Measurements from ENCODE around the gene FBLN5.
"Not testable (repeated sequence)": the region's sequence is repeated elsewhere in the genome, so short reads cannot be mapped to it uniquely, and the experiment has no call there.

Gene FBLN5

DNA sequence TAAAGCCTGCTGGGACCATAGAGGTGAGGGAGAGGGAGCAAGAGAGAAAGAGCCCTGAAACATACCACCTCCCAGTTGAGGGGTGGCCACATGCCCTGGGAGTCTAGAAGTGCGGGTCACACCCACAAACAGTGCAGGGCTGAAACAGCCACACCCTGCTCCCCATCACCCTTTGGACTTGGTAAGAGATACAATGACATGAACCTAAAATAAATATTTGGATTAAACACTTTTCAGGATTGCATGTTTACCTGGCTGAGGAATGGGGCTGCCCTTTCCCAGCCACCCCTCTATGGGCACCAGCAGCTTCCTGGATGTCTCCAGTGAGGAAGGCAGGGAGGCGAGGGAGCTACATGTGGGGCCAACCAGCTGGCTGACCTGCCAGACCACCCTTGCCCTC, 41.1 kb downstream of the FBLN5 start:
- no peak for DNase-seq (ENCODE audit: low spot score)

DNA sequence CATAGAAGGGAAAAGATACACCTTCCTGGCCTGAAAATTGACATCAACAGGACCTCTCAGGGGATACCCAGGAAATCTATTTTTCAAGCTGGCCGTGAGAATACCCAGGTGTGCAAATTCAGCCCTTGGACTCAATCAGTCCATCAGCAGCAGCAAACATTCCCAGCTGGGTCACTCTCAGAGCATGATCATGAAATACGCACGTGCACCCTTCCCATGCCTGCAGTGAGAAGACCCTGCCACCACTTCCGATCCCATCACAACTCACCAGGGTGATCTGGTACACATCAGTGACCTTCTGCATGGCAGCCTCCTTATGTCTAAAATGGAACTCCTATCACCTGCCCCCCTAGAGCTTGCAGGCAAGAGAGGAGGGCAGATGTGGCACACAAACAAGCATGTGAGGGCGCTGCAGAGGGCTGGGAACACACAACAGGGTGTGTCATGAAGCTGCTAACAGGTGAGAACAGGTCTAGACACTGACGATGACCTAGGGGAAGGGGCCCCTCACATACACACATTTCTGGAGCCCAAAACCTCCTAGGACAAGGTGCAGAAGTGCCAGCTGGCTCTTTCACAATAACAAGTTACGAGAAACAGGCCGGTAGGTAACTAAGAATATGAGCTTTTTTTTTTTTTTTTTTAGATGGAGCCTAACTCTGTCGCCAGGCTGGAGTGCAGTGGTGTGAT, 42.4 kb downstream of the FBLN5 start:
- no peak for DNase-seq (ENCODE audit: low spot score)

DNA sequence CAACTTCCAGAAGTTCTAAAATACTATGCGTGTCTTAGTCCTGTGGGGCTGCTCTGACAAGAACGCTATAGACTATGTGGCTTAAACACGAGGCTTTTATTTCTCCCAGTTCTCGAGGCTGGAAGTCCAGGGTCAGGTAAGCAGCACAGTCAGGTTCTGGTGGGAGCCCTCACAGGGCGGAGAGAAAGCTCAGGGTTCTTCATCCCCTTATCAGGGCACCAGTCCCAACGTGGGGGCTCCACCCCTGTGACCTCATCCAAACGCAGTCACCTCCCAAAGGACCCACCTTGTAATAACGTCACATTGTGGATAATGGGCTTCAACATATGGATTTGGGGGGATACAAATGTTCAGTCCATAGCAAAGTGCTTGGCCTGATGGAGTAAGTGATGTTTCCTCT, 43.0 kb downstream of the FBLN5 start:
- no peak for DNase-seq (ENCODE audit: low spot score)

DNA sequence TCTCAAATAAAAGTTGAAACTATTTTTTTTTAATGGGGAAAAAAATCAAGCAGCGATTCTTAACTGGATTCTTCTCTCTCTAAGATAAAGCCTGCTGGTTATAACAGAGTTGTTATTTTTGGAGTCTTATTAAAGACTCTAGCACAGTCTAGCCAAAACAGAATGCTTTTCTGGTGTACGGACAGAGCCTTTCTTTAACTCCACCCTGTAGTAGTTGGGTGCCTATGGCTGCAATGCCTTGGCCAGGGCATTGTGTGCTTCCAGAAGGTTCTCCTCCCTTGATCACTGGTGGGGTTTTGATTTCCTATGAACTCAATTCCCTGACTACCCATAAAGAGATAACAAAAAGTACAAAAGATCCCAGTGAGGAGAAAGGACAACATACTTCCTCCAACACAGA, 44.4 kb downstream of the FBLN5 start:
- no peak for DNase-seq (ENCODE audit: low spot score)

DNA sequence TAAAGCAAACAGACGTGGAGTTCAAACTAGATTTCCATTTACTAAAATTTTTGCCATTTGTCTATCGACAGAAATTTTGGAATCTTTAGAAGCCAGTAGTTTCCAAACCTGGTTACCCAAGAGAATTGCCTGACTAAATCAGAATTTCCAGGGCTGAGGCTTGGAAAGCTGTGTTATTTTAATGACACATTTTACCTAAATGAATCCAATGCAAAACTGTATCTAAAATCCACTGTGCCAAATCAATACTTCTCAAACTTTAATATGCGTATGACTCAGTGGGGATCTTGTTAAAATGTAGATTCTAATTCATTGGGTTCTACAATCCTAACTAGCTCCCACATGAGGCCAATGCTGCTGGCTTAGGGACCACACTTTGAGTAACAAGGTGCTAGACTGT, 45.2 kb downstream of the FBLN5 start:
- DNase-seq (ENCODE audit: low spot score) = no peak

DNA sequence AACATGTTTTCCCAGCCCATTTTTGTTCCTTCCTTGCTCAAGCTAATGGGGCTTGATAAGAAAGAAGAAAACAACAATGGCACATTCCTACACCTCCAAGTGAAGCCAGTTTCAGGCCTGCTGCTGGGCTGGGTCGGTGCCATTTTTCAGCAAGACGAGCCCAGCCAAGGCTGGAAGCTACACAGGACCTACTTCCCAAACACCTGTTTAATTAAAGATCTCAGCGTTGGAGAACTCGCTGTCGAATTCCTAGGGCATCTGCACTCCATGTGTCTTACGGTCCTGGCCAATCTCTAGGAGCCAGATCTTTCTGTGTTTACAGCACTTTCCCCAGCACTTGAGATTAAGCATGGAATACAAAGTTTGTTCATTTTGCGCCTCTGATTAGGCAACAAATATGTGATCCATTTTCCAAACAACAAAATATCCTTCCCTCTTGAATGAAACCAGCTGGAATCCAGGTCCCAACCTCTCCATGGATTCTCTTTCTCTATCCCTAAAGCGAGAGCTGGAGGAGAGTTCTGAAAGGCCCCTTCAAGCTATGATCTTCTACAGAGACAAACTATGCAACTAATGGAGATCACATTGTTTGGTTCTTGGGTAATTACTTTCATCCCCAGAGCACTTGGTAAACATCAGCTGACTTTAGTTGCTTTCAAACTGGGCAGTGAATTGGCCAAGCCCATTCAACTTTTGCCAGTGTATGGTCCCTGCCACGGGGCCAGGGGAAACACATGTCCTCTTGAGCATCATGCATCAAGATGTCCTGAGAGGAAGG, 45.9 kb downstream of the FBLN5 start:
- DNase-seq (ENCODE audit: low spot score) = no peak

DNA sequence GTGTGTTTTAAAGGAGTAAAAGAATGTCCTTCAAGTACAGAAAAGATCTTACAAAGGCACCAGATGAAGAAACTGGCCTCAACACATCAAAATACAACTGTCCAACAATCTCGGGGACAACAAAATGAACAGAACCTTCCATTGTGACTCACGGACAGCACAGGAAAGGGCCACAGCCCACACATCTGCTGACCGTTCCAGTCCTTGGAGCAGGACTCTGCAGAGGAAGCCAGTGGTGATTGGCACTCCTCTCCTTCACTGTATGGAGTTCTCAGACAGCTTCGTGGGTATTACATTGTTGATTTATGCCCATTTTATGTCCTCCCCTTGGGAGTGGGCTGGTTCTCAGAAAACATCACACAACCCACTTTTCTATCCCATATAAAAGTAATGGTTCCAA, 47.7 kb downstream of the FBLN5 start:
- DNase-seq (ENCODE audit: low spot score) = no peak

DNA sequence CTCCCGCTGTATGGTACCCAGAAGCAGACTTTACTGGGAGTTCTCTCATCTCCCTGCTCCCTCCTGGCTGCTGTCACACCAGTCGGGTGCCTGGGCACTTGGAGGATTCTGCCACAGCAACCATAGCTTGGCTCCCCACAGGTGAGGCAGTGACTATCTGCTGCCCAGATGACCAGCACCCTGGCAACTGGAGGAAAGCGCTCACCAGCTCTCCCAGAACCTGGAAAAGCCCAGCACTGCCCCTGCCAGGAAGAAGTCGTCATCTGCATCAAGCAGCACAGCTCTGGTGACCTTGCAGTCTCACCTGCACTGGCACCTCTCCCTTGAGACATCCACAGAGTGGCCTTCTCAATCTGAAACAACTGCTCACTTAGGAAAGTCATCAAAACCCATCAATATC, 48.3 kb downstream of the FBLN5 start:
- no peak for DNase-seq (ENCODE audit: low spot score)

DNA sequence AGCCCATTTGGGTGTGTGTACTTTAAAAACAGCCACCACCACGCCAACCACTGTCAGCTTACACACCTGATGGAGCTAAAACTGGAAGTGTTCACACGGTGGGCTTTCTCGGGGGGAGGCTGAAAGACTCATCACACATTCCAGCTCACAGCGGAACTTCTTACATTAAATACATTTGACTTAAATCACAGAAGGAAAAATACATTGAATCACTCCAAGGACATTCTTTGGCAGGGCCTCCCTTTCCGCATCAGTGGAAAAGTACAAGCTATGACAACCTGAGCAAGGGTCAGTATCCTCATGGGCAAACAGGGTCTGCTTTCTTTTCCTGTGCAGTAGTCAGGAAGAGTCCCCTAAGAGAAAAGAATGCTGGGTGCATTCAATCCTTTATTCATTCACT, 49.1 kb downstream of the FBLN5 start:
- no peak for DNase-seq (ENCODE audit: low spot score)

DNA sequence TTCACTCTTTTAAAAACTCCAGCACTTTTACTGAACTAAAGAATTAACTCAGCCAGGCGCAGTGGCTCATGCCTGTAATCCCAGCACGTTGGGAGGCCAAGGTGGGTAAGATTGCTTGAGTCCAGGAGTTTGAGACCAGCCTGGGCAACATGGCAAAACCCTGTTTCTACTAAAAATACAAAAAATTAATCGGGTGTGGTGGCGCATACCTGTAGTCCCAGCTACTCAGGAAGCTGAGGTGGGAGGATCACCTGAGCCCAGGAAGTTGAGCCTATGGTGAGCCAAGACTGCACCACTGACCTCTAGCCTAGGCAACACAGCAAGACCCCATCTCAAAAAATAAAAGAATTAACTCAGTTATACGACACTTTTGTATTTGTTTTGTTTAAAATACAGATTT, 49.8 kb downstream of the FBLN5 start:
- DNase-seq (ENCODE audit: low spot score) = not testable (repeated sequence)

DNA sequence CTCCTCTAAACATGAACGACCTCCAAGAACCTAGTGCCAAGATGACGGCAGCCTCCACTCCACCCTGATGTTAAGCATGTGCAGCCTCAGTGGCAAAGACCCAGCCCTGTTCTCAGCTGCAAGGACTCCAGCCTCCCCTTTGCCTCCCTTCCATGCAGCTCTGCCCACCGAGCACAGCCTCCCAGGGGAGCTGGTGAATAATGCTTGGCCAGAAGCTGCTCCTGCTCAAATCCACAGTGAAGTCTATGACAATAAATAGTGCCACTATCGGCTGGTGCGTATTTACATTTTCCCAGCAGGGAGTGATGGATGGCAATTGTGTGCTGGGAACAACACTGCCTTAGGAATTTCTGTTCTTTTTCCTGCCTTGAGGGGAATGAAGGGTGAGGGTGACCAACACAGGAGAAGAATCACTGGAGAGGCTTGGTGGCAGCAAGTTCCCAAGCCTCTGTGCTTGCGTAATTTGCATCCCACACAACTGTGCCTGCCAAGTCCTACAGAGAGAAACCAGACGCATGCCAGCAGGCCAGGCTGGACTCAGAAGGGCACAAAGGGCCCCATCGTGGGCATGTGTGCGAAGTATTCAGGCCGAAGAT, 50.3 kb downstream of the FBLN5 start:
- no peak for DNase-seq (ENCODE audit: low spot score)

DNA sequence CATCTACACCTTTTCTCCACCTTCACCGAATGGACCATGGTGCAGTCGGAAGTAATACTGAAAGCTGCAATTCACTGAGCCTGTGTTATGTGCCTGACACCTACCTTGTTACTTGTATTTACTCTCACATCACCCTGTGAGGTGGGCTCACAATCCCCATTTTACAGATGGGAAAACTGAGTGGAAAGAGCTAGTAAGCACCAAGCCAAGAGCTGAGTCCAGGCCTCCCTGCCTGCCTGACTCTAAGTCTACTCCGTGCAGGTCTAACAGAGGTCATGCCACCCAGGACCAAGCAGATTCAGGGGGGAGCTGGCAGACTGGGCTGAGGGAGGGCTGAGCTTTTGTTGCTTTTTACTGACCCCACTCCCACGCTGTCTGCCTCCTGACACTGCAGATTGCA, 51.1 kb downstream of the FBLN5 start:
- no peak for DNase-seq (ENCODE audit: low spot score)

DNA sequence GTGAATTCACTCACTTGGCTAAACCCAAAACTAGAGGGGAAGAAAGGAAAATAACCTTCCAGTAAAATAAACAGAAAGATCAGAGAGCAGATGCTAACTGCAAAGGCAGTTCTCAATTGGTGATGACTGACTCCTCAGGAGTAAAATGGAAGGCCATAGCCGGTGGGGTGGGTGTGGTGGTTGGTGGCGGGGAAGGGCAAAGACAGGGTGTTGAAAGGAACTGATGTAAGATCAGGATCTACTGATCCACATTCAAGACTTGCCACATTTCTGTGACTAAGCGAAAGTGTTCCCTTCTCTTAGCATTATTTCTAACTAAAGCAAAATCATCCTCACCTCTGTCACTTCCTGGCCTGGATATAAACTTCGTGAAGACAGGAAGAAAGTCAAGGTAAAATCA, 53.8 kb downstream of the FBLN5 start:
- DNase-seq (ENCODE audit: low spot score) = no peak

DNA sequence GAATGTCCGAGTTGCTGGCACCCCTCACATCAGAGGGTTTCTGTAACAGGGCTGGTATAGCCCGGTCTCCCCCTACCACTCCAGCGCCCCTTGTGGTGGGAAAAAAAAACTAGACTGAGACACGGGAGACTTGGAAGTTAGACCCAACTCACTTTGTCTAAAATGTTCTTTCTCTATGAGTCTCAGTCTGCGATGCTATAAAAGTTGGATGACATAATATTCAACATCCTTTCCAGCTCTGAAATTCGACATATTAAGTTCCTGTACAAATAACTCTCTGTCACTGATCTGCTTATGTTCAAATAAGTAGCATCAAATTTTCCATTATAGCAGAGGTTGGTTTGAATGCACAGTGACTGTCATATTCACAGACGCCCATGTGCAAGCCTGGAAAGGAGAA, 54.5 kb downstream of the FBLN5 start:
- DNase-seq (ENCODE audit: low spot score) = peak; percentile 71

DNA sequence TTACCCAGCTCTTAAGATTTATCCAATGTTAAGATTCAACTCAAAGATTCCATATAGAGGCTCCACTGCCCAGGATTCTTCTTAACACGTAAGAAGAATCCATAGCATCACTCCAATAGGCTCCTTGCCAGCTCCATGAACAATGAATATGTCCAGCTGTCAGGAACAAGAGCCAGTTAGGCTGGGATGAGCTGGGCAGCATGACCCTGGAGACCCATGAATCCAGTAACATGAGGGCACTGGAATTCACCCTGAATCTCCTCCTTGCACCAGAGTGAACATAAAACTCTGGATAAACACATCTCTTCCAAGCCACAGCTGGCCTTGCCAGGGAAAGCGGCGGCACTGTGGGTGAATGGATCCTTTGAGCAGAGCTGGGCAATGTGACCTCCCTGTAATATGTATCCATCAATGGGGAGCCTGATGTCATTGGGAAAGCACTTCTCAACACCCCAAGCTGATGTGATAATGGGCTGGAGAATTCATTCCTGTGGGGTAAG, 55.7 kb downstream of the FBLN5 start:
- no peak for DNase-seq (ENCODE audit: low spot score)

DNA sequence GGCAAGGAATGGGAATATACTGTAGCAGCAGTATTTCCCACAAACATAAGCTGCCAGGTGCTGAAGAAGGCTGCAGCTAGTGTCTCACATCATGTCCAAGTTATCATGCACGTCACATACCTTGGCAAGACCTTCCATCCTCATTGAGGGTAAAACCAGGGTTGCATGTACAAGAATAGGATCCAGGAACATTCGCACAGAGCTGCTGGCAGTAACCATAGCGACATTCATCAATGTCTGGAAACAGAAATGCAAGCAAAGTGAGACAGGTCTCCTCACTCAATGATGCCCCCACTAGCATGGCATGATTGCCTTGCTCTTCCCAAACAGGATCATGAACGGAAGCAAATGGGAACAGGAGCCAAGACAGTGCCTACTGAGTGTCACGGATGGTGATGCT, 56.4 kb downstream of the FBLN5 start:
- no peak for DNase-seq (ENCODE audit: low spot score)

DNA sequence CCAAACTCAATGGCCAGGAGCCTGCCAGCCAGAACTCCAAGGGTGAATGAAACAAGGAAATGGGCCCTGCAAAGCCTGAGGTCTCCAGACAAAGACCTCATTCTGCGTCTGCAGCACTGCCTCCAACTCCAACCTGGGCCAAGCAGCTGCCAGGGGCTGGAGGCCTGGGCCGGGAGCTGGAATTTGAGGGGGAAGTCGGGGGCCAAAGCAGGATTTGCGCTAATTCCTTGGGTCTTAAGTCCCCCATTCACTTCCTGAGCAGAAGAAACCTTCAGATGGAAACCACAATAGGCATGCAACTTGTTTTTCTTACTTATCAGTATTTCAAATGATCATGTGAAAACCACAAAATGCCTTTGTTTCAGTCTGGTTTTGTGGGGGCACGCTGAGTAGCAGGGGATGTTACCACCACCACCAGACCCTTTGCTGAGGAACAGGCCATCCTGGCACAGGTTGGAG, 57.2 kb downstream of the FBLN5 start:
- no peak for DNase-seq (ENCODE audit: low spot score)

DNA sequence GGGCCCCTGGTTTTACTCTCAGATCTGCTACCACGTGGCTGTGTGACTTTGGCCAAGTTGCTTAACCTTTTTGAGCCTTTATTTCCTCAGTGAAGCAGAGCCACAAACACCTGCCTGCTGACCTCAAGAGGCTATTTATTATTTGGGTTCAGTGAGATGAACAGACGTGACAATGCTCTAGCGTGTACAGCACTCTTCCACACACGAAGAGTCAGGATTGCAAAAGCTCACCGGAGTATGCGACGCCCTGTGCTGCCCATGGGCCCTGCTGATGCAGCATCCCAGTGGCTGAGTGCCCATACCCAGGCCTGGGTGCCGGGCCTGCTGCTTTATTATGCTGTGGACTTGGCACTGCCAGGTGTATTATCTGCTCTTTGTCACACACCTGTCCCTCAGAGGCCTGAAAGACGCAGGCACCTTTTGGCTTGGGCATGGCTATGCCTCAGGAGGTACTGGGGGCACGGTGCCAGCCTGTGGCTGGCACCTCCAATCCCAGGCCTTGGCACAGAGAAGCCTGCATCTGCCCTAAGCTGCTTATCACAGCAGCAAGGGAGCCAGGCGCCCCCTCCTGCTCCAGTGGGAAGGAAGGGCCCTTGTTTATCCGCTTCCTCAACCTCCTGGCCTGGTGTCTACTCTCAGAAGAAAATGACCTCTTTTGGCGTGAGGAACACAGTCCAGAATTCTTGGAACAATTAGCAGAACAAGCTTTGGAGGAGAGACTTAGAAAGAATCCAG, 57.9 kb downstream of the FBLN5 start:
- DNase-seq (ENCODE audit: low spot score) = peak; percentile 80

DNA sequence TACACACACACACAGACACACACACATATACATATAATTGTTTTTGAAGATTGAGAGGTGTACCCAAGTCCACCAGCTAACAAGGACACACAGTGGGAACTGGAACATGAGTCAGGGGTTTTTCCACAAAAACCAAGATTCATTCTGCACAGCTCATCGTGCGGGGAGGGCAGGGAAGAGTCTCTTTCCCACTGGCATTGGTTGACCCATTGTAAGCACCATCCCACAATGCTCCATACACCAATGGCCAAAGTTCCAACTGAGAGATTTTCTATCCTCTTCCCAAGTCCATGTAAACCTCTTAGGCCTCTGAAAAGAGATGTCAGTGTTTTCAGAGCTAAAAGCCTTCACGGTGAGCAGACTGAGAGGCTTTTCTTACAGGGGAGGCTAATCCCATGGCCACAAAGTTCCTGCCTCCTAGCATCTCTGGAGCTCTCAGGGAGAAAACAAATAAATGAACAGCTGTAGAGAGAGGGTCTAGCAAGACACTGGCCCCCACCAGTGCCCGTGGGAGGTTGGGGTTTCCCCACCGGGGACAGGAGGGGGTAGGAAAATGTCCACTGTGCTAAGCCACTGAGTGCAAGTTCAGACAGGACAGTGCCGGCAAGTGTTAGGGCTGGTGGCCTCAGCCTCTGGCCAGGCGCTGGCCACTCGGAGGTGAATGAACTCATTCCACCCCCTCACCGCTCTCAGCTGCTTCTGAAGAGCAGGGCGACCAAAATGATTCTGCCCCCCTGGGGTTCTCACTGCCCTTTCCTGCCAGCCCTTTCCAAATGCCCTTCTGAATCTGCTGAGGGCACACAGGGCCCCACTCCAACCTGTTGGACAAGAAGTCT, 58.6 kb downstream of the FBLN5 start:
- no peak for DNase-seq (ENCODE audit: low spot score)

DNA sequence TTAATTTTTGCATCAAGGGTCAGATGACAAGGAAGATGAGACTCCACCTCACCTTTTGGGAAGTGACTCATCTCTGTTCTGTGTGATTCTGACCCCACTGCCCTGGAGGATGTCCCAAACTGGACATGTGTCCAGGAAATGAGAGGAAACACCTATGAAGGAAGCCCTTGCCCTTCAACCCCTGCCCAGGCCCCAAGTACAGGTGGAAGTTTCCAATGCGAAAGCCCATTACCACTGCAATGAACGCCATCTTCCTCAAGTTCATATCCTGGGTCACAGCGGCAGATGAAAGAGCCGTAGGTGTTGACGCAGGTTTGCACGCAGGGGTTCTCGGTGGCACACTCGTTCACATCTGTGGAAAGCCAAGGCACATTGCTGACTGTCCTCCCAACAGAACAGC, 60.5 kb downstream of the FBLN5 start:
- DNase-seq (ENCODE audit: low spot score) = no peak

DNA sequence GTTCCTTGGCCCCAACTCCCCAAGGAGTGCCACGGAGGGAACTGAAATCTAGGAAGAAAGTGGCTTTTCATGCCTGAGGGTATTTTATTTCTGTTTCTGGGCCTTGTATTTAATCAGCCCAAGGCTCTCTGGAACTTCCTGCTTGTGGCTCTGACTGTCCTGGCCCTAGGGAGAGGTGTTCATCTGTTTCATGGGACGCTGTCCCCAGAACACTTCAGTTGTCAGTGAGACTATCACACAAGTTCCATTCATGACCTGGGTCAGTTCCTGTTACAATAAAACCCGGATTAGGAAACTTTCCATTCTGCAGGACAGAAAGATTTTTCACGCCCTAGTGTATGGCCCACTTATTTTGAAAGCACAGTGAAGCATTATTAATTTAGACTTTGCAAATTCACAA, 61.7 kb downstream of the FBLN5 start:
- DNase-seq (ENCODE audit: low spot score) = no peak
